HepG2 (cell line): ENCODE data around the gene MYO1C. TPM values are rescaled to one million over a fixed set of nuclear protein-coding genes. Genes with fewer than 3 reads are reported as not detected.

Source experiments
- ASH2L ChIP-seq: fragments of 300-600, 200-600 bp; sonication (generic); IDR thresholded peaks from 2 replicates; pipeline ENCODE4 v1.7.0; 2017; ENCODE audit warnings: low read depth, mild to moderate bottlenecking, moderate library complexity, mixed read lengths, low read length; ENCODE audit not compliant: insufficient read length
- BCL3 ChIP-seq: sonication (generic); formaldehyde crosslinking; IDR thresholded peaks from 2 replicates; pipeline ENCODE4 v1.5.1; 2020; ENCODE audit warnings: mild to moderate bottlenecking, missing genetic modification reagents, moderate library complexity
- CEBPZ ChIP-seq: IDR thresholded peaks from 2 replicates; pipeline ENCODE4 v1.6.1; 2012; ENCODE audit warnings: low read length, improper control_type of control experiment
- CENPX ChIP-seq: sonication (generic); formaldehyde crosslinking; IDR thresholded peaks from 2 replicates; pipeline ENCODE4 v1.9.0; 2021; ENCODE audit warnings: mild to moderate bottlenecking, missing genetic modification reagents, moderate library complexity
- EED ChIP-seq: sonication (generic); formaldehyde crosslinking; IDR thresholded peaks from 2 replicates; pipeline ENCODE4 v1.5.0; 2020; ENCODE audit warnings: mild to moderate bottlenecking, missing genetic modification reagents
- FOXO4 ChIP-seq: sonication (generic); formaldehyde crosslinking; conservative IDR thresholded peaks from 2 replicates; pipeline ENCODE4 v1.8.1; 2023; ENCODE audit warnings: missing genetic modification reagents
- GTF2F1 ChIP-seq: fragments of 150-350 bp; IDR thresholded peaks from 2 replicates; pipeline ENCODE4 v1.6.1; 2014; ENCODE audit warnings: low read length
- HCFC1 ChIP-seq: fragments of 150-350 bp; IDR thresholded peaks from 2 replicates; pipeline ENCODE4 v1.6.1; 2014; ENCODE audit warnings: low read depth, low read length
- MED8 ChIP-seq: sonication (generic); formaldehyde crosslinking; IDR thresholded peaks from 2 replicates; pipeline ENCODE4 v1.8.1; 2023; ENCODE audit warnings: mild to moderate bottlenecking, missing genetic modification reagents; ENCODE audit not compliant: insufficient replicate concordance
- MTF1 ChIP-seq: sonication (generic); formaldehyde crosslinking; IDR thresholded peaks from 2 replicates; pipeline ENCODE4 v1.5.0; 2020; ENCODE audit warnings: missing genetic modification reagents
- NR3C1 ChIP-seq: sonication (generic); formaldehyde crosslinking; IDR thresholded peaks from 2 replicates; pipeline ENCODE4 v1.4.0; 2020; ENCODE audit warnings: missing genetic modification reagents
- REPIN1 ChIP-seq: sonication (generic); formaldehyde crosslinking; IDR thresholded peaks from 2 replicates; pipeline ENCODE4 v1.8.0; 2022; ENCODE audit warnings: missing genetic modification reagents, low read depth, mild to moderate bottlenecking, borderline replicate concordance
- REXO4 ChIP-seq: sonication (generic); formaldehyde crosslinking; IDR thresholded peaks from 2 replicates; pipeline ENCODE4 v1.8.0; 2022; ENCODE audit warnings: missing genetic modification reagents, mild to moderate bottlenecking, borderline replicate concordance
- RORA ChIP-seq: sonication (generic); formaldehyde crosslinking; IDR thresholded peaks from 2 replicates; pipeline ENCODE4 v1.5.0; 2020; ENCODE audit warnings: mild to moderate bottlenecking, missing genetic modification reagents, moderate library complexity
- SP140L ChIP-seq: sonication (generic); formaldehyde crosslinking; IDR thresholded peaks from 2 replicates; pipeline ENCODE4 v1.4.0; 2020; ENCODE audit warnings: missing genetic modification reagents, borderline replicate concordance
- ZBTB2 ChIP-seq: sonication (generic); formaldehyde crosslinking; IDR thresholded peaks from 2 replicates; pipeline ENCODE4 v1.8.0; 2022; ENCODE audit warnings: low read depth, missing genetic modification reagents
- ZNF251 ChIP-seq: sonication (generic); formaldehyde crosslinking; IDR thresholded peaks from 2 replicates; pipeline ENCODE4 v1.9.0; 2021; ENCODE audit warnings: mild to moderate bottlenecking, missing genetic modification reagents
- ZNF569 ChIP-seq: sonication (generic); formaldehyde crosslinking; IDR thresholded peaks from 2 replicates; pipeline ENCODE4 v1.5.0; 2020; ENCODE audit warnings: mild to moderate bottlenecking, missing genetic modification reagents, moderate library complexity, borderline replicate concordance
- ZNF710 ChIP-seq: sonication (generic); formaldehyde crosslinking; IDR thresholded peaks from 2 replicates; pipeline ENCODE4 v1.5.0; 2020; ENCODE audit warnings: mild to moderate bottlenecking, missing genetic modification reagents, borderline replicate concordance
- ZNF879 ChIP-seq: sonication (generic); formaldehyde crosslinking; IDR thresholded peaks from 2 replicates; pipeline ENCODE4 v1.8.1; 2023; ENCODE audit warnings: missing genetic modification reagents
- polyA plus RNA-seq, 8 experiments: library from polyadenylated mRNA; depleted of rRNA in 3 of 8; stranded (reverse) in 7 of 8; unstranded in 1 of 8; fragments of >200 nt; fragmentation: Illumina TruSeq in 4 of 8; extraction: Trizol in 4 of 8; gene quantifications; 2 replicates each; pipeline versions ENCODE4 v1.2.1 to v1.2.3, GENCODE V29; 2011 to 2016; ENCODE audit warnings: low read depth in 4 of 8, missing spikeins in 1 of 8, mixed read lengths in 1 of 8; ENCODE audit not compliant: insufficient read depth in 1 of 8
- total RNA-seq, 5 experiments: library from RNA; depleted of rRNA; stranded (reverse); fragments of >200 nt; fragmentation: Illumina TruSeq; extraction: Trizol; gene quantifications; 2 replicates each; pipeline ENCODE4 v1.2.3, GENCODE V29; 2016; ENCODE audit warnings: low read depth in 1 of 5

The MYO1C gene
- total and polyA plus RNA-seq, 2 of the 13 experiments (the other 11 are each of a cell fraction or from before 2014, with no cell fraction given): 22.7 to 40.8 TPM

GRCh38 chr17:1490643-1491442 is 1.6 kb downstream of the MYO1C start (continued):
- TF ChIP-seq ZBTB2 (CRISPR knock-in tag) (peak; percentile 40), HCFC1 (no peak), ZNF710 (CRISPR knock-in tag) (0 out of 2 replicates have a peak, but pooled peaks have one; percentile 54), REXO4 (CRISPR knock-in tag) (no peak), NR3C1 (no peak), FOXO4 (no peak), REPIN1 (CRISPR knock-in tag) (no peak), ZNF569 (CRISPR knock-in tag) (no peak), BCL3 (CRISPR knock-in tag) (peak; percentile 82), CENPX (CRISPR knock-in tag) (no peak), ZNF251 (CRISPR knock-in tag) (no peak), CEBPZ (no peak), SP140L (CRISPR knock-in tag) (no peak), MED8 (CRISPR knock-in tag) (peak; percentile 87), ASH2L (no peak), MTF1 (CRISPR knock-in tag) (no peak), ZNF879 (CRISPR knock-in tag) (0 out of 2 replicates have a peak, but pooled peaks have one; percentile 67), EED (no peak), GTF2F1 (no peak), RORA (no peak)
